ENCODE results near the gene NHLRC2. TPM values are rescaled to one million over a fixed set of nuclear protein-coding genes. Genes with fewer than 3 reads are reported as not detected.

NHLRC2 gene
- total RNA-seq, 1 experiment from 2014 or later = 30.9 TPM

DNA sequence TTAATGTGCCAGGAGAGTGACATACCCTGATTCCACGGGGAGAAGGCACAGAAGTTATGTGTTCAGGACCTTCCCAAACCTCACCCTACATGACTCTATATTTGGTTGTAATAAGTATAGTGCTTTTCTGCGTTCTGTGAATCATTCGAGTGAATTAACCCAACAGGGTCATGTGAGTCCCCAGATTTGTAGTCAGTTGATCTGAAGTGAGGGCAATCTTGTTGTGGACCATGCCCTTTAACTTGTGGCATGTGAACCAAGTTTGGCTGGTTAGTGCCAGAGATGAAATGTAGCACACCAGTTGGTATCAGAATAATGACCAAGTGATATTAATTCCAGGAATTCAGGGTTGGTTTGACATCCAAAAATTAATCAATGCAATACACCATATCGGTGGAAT is 70.2 kb downstream of the NHLRC2 start:
- Histone ChIP-seq H3K23me2 (ENCODE audit: insufficient read length, low read depth, low read length, poor library complexity, severe bottlenecking) (no peaks in the 10 kb centered on the region), H3K4me2 (ENCODE audit: insufficient read depth, insufficient read length, low read length) (no peak overlapping the region), H3K18ac (ENCODE audit: insufficient read length, low read depth, low read length) (no peak overlapping the region), H3K4ac (ENCODE audit: low read depth, low read length) (no peak overlapping the region), H3K27ac (ENCODE audit: insufficient read length, low read depth, low read length) (no peak overlapping the region), H3K56ac (ENCODE audit: insufficient read length, low read depth, low read length) (no peak overlapping the region), H2BK20ac (ENCODE audit: low read depth, low read length, poor library complexity, severe bottlenecking) (no peak overlapping the region), H2BK12ac (ENCODE audit: insufficient read length, low read depth, low read length) (no peak overlapping the region), H4K8ac (replicated peaks; ENCODE audit: insufficient read length, low read depth, low read length) (no peak overlapping the region), H2AK5ac (ENCODE audit: insufficient read length, low read length) (no peak overlapping the region), H2BK5ac (ENCODE audit: insufficient read length, low read length) (no peak overlapping the region), H3K23ac (ENCODE audit: insufficient read length, low read depth, low read length) (no peak overlapping the region), H3K79me2 (ENCODE audit: insufficient read depth, low read length) (no peaks in the 10 kb centered on the region), H3K4me1 (ENCODE audit: insufficient read depth, low read length) (no peaks in the 10 kb centered on the region), H4K20me1 (ENCODE audit: control insufficient read depth, insufficient read depth, insufficient read length) (no peaks in the 10 kb centered on the region), H4K91ac (ENCODE audit: insufficient read length, low read depth, low read length) (no peak overlapping the region), H3K79me1 (ENCODE audit: insufficient read depth, low read depth, low read length, poor library complexity, severe bottlenecking) (no peaks in the 10 kb centered on the region), H3K27me3 (ENCODE audit: insufficient read depth, low read length) (no peaks in the 10 kb centered on the region), H3K14ac (ENCODE audit: insufficient read depth, low read length) (no peak overlapping the region), H4K5ac (ENCODE audit: insufficient read length, low read depth, low read length) (no peak overlapping the region), H2BK120ac (ENCODE audit: low read depth, low read length, poor library complexity, severe bottlenecking) (no peak overlapping the region), H3K9me3 (ENCODE audit: control insufficient read depth, low read depth, low read length) (no peaks in the 10 kb centered on the region), H3K9ac (ENCODE audit: extremely low read depth, insufficient read length, low read length) (no peak overlapping the region), H2BK15ac (ENCODE audit: low read depth, low read length) (no peak overlapping the region), H2AFZ (ENCODE audit: low read length) (no peak overlapping the region), H3T11ph (ENCODE audit: low read length) (no peak overlapping the region)
- Mint-ChIP-seq H3K9me3 (no peaks in the 10 kb centered on the region; a peak in 1 of 5 replicates), H3K27ac (no peak overlapping the region), H3K4me1 (peaks cover 2 to 4% of the 10 kb centered on the region in 2 experiments; a peak in 2 of 4 replicates), H3K27me3 (ENCODE audit: low read depth) (no peaks in the 10 kb centered on the region), H3K4me3 (no peak overlapping the region), H3K36me3 (ENCODE audit: insufficient read depth in 1 of 3, low read depth in 3 of 3) (no peaks in the 10 kb centered on the region)
- TF ChIP-seq CTCF (conservative IDR thresholded peaks at IDR 0.05) = no peak
- no peak for DNase-seq
- no CpG with 5 or more reads among the region's 4 CpGs for WGBS (ENCODE audit: extremely low coverage, insufficient read length, low lambda C conversion rate)
